GM19025 (cell line): ENCODE data around the gene MYL3.

Source experiments
- ATAC-seq: cut with Tn5 transposase; IDR thresholded peaks from one replicate; pipeline ENCODE4 v1.9.1; 2021; ENCODE audit warnings: mild to moderate bottlenecking, low read depth, moderate library complexity; ENCODE audit not compliant: unreplicated experiment

The MYL3 gene

DNA sequence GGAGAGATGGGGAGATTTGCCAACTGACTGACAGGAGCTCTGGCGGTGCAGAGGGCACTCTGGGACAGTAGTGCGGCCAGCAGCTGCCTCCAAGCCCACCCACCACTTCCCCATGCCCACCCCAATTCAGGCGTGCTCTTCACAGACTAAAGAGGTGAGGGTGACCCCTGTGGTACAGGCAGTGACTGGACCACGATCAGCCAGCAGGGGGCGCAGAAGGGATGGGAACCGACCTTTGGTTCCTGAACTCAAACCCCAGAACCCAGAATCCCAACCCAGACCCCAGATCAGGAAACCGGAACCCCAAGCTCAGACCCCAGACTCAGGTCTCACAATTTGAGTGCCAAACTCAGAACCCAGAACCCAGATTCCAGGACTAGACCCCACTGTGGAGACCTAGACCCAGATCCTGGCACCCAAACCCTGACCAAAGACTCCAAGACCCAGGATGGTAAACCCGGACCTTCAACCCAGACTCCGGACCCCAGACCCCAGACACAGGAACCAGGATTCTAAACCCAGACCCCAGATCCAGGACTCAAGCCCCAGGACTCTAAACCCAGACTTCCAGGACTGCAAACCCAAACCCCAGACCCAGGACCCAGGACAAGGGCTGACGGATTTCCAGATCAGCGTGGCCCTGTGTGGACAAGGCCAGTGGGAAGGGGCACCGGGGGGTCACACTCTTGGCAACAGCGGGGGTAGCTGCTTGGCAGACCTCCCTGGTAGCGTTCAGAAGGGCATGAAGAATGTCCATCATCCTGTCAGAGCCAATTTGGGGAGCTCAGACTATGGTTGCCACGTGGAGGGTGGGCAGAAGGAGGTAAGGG is 3.7 kb upstream of the MYL3 start:
- no peak for ATAC-seq

DNA sequence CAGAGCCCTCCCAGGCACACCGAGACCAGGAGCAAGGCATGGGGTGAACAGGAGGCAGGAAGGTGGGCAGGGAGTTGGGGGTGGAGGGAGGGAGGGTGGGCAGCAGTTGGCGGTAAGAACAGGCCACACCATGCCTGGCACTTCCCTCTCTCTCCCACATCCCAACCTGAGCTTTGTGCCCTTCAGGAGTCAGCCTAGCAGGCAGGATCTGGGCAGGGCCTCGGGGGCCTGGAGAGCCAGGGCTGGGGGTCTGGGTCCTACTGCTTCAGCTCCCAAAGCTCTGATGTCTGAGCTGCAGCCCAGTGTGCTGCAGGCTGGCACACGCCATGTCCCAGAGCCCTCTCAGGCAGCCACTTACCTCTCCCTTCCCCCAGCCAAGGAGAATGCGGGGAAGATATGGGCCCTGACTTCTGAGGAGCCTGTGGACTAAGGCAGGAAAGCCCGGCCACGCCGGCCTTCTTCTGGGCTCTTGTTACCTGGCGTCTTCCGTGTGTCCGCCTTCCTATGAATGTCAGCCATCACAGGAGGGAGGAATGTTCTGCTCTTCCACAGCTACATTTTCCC is 2.9 kb upstream of the MYL3 start:
- ATAC-seq = no peak

DNA sequence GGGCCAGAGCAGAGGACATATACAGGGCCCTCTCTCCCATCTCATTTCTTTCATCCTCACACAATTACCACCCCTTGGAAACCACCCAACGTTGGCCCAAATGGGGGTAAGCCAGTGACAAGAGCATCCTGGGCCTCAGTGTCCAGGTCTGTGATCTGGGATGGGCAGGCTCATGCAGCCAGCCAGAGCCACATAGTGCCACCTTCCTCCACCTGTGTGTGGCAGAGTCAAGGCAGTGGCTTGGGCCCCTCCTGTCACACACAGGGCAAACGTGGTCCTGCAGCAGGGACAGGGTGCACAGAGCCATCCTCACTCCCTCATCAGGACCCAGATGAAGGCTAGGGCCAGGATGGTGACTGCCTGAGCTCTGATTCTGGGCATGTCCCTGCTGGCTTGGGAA is 2.3 kb upstream of the MYL3 start:
- ATAC-seq = no peak

DNA sequence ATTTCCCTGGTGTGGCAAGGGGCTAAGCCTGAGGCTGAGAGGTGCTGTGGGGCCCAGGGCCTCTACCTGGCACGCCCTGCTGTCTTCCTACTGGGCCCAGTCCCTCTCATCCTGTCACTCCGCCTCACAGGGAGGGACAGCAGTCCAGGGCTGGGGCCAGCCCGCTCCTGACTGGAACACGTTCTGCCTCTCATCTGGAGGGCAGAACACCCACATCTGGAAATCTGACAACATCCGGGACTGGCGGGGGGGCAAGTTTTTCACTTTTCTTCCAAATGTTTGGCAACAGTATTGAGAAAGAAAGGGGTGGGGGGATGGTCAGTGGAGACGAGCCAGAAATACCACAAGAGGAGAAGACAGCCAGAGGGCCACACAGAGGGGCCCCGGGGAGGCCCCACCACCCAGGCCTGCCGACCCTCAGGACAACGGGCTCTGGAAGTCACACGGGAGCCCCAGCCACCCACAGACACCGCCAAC is 1.8 kb upstream of the MYL3 start:
- no peak for ATAC-seq

DNA sequence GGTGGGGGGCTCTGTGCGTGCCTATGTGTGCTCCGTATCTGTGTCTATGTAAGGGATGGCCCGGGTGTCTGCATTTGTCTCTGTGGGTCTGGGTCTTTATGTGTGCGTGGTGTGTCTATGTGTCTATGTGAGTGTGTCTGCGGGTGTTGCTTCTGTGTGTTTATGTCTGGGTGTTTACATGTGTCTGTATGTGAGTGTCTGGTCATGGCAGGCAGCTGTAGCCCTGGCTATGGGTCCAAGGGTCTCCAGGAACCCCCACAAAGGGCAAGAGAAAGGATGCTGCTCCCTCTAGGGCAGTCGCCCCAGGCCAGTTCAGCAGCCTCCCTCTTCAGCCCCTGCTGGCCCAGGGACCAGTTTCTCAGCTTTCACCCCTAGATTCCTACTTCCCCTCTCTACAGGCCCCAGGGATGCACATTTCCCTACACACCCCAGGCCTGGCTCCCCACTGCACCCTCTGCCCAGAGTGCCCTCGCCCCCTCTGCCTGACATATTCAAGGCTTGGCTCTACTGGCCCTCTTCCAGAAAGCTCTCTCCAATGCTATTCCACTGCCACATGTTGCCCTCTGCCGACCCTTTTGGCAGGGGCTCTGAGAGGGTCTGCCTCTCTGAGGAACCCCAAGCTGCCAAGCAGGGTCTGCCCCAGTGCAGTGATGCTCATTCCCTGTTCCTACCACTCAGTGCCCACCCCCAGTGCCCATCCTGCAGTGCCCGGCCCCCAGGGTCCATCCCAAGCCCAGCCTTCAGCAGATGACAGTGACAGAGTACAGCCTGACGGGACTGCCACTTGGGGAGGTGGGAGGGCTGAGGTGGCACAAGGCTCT is 1.0 kb upstream of the MYL3 start:
- no peak for ATAC-seq

DNA sequence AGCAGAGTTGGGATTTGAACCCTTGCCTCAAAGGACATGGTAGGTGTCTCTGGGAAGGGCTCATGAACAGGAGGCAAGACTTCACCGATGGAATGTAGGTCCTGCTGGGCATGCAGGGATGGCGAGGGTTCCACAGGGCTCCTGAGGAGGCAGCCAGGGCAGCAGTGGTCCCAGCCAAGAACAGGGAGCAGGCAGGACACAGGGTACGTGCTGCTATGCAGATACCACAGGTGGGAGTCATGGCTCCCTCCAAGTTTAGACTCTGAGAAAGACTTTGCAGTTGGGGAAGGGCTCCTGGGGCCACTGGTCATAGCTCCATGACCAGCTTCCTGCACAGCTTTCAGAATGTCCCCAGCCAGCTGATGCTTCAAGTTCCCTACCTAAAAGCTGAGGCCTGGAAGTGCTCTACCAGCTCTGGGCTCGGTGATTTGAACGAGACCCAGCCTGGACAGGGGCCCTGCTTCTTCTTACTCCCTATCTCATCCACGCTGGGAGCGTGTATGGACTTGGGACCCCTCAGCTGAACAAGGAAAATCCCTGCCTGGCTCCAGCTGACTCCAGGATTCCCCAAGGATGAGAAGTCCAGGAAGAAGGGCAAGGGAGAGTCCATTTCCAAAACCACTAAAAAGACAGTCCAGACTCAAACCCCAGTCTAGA is 747 bp downstream of the MYL3 start:
- ATAC-seq = no peak

DNA sequence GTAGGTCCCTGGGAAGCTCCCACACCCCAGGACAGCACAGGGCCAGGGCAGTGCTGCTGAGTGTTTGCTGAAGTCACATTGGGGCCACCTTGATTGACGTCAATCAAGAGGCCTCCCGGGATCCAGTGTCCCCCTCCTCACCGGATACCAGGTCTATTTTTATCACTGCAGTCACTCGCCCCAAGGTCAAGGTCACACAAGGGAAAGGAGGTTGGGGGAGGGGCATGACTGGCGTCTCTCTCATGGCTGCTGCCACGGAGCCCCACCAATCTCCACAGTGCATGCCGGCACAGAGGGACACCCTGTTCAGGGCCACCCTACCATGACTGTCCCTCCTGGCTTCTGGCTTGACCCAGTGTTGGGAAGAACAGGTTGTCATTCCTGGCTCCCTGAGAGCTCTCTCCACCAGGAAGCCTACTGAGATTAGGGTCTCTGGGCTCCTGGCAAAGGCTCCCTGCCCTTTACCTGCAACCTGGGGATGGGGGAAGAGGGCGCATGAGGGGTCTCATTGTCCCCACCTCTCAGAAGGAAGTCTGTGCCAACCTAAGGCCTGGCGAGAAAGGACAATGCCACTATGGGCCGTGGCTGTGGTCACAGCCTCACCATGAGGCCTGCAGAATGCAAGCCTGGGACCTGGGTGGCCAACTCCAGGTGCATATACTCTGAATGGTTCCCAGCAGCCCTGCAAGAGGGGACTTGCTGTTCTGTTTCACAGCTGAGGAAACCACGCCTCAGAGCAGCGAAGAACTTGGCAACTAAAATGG is 1.5 kb downstream of the MYL3 start:
- no peak for ATAC-seq

DNA sequence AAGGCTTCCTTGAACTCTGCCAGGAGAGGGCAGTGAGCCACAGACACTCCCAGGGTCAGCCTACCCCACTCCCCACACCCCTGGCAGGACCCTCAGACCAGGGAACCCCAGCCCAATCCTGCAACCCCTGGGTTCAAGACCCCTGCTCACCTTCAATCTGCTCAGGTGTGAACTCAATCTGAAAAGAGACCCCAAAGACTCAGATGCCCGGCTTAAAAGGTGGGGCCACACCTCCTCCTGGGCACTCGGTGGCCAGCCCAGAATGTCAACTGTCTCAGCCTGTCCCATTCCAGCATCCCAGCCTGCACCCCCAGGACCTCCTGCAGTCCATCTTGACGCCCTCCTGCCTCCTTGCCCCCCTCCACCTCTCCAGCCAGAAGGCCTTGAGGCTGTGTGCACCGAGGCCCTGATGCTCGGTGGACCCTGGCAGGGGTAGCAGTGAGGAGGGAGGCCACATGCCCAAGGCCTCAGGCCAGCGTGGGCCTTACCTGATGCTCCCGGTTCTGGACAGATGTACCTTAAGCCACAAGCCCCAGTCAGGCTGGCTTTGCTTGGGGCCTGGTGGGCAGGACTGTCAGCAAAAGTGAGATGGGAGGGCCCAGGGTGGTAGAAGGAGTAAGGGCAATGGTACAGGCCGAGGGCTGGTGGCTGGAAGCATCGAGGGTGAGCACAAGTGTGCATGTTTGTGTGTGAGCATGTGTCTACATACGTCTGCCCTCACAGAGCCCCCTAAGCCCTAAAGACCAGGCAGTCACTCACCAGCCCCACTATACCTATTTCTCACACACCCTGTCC is 2.2 kb downstream of the MYL3 start:
- ATAC-seq = no peak

DNA sequence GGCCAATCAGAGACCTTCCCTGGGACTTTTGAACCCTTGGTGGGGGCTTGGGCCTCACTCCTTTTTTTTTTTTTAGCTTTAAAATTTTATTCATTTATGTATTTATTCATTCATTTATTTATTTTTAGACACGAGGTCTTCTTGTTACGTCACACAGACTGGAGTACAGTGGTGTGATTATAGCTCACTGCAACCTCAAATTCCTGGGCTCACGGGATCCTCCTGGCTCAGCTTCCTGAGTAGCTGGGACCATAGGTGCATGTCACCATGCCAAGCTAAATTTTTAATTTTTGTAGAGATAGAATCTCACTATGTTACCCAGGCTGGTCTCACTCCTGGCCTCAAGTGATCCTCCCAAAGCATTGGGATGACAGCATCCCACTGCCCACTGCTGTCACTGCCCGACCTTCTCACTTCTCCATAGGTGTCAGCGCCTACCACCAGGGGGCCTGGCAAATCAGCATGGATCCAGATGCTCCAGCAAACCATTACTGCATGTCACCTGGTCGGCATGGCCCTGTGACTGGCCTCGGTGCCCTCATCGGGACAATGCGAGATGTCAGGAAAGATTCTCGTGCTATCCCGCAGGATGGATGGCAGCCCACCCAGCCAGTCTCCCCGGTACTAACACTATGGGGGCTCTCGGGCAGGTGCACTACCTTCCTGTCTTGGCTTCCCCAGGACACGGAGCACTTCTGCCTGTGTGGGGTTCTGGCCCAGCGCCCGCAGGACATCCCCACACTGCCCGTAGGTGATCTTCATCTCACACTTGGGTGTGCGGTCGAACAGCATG is 3.0 kb downstream of the MYL3 start:
- ATAC-seq = no peak

DNA sequence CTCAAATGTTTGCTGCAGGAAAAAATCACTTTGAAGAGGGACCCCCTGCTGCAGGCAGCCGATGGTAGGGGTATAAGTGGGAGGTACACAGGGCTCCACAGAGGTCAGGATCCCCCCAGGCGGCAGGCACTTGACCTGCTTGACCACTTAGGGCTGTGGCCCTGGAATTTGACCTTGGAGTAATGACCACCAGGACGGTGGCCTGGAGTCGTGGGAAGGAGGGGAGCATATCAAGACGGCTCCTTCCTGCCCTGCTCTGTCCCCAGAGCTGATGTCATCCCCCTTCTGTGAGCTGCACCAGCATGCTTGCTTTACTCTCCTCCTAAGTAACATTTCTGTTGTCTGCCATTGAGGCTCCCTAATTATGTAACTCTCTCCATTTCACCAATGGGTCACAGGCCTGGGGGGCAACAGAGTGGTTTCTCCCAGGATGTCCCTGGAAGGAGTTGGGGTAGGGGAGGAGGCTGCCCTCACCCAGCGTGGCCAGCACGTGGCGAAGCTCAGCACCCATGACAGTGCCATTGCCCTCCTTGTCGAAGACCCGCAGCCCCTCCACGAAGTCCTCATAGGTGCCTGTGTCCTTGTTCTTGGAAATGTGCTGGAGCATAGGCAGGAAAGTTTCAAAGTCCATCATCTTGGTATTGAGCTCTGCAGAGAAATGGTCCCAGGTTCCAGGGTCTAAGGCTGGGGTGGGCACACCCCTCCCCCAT is 4.1 kb downstream of the MYL3 start:
- ATAC-seq = no peak

DNA sequence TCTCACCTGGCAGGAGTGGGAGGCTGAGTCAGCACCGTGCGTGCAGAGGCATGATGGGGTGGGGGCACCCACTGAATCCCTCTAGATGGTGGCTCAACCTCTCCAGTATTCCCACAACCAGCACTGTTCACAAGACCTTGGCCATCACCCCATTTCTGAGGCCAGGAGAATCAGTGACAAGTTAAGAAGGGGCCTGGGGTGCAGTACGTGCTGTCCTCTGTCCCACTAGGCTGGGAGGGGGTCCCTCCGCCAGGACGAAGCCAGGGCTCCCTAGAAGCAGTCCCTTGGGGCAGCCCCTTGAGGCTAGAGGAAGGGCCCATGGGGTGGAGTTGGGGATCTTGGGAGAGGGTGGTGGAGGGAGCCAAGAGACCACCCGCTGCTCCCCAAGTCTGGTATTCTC is 4.8 kb downstream of the MYL3 start:
- no peak for ATAC-seq

DNA sequence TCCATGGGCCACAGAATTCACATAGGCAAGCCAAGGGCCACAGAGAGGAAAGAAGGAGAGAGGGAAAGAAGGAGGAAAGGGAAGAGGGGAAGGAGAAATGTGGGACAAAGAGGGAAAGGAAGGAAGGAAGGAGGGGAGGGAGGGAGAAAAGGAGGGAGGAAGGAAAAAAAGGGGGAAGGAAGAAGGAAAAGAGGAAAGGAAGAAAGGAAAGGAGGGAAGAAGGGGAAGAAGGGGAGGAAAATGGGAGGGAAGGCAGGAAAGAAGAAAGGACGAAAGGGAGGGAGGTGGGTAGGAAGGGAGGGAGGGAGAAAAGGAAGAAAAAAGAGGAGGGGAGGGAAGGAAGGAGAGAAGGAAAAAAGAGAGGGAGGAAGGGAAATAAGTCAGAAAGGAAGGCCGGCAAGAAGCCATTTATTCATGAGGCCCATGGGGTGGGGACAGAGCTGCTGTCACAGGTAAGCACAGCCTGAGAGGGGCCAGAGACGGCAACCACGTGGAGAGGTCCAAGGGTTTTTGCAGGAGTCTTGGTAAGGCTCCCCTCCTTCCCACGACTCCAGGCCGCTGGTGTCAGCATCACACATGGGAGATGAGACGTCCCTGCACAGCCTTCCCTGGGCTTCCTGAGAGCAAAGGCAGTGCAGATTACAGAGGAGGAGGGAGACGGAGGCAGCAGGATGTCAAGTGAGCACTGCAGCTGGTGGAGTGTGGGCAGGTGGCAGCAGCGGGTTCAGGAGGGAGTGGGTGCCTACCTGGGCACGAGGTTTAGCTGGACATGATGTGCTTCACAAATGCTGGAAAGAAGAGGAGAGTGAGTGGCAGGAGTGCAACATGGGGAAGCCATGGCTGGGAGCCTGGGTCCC is 5.5 kb downstream of the MYL3 start:
- ATAC-seq = no peak

DNA sequence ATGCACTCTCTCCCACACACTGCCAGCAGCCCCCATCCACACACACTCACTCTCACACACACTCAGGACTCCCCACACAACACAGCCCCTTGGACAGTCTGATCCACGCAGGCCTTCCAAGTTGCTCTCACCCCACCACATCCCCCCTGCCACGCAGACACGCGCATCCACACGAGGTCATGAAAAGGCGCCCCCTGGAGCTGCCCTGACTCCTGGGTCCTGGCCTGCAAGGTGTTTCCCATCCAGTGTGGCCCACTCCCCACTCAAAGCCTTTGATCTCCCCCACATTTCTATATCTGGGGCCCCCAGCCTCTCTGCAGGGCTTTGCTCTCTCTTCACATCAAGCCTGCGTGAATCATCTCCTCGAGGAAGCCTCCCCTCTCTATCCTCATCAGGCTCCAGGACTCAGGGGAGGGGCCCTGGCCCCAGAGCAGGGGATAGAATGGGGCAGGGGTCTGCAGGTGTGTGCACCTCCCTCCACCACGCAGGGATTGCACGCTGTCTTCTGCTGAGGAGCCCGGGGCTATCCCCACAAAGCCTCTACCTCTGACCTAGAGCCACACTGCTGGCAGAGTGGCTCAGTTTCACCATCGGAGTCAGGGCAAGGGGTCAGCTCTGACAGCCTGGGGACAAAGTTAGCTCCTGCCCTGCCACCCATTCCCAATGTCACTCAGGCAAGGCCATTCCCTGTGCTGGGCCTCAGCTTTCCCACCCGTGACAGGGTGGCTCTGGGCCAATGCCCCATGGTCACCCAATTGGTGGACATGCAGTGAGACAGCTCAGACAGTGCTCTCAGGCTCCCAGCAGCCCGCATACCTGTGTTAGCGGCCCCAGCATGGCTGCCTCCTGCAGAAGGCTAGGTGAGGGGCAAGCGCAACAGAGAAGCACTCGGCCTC is 6.4 kb downstream of the MYL3 start:
- no peak for ATAC-seq

DNA sequence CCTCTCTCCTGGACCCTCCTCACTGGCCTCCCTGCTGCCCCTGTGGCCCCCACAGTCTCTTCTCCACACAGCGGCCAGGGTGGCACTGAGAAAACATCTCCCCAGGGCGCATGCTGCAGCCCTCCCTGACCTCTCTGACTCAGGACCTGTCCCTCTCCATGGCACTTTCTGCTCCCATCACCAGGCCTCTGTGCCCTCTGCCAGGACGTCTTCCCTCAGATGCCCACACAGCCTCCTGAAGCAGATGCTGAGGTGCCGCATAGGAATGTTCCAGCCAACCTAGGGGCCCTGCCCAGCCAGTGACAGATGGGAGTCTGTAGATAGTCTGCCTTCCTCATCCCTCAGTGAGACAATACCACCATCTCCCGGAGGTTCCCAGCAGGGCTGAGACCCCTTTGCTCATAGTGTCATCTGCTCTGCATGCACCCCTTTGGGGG is 8.7 kb downstream of the MYL3 start:
- no peak for ATAC-seq

DNA sequence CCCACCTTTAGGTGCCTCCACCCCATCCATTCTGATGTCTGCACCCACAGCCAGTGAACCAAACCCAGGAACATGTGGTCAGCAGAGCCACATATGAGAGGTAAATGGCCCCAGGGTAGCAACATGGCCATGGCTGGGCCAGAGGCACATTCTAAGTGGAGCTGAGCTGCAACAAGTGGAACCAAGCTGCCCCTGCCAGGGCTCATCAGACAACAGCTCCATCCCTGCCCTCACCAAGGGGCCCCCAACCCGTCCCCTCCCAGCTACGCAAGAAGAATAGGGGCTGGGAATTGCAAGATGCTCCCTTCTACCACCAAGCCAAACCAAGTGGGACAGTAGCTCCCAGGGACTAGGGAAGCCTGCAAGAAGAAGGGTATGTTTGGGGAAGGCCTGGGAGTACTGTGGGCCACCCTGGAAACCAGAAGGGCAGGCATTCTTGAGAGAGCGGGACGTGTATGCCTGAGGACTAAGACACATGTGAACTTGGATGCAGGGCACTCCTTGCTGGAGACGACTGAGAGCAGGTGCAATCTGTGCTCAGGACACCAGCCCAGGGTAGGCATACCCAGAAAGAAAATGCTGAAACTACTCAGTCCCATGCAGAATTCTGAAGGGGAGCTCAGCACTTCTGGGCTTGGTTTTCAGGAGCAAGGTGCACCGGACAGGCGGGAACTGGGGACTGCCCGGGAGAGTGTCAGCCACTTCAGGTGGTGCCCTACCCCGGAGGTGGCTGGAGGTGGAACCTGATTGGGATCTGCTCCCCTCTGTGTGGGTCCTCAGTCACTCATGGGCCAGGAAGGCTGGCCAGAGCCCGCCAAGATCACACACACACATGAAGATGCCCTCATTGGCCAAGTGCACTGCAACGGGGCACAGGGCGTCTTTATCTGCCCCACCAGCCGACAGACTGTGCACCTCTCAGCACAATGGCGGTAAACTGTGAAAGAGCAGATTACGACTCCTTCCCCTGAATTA is 9.5 kb downstream of the MYL3 start:
- ATAC-seq = no peak
